HG03066 (cell line): Measurements from ENCODE around the gene SPATS2.

ENCODE experiments used
- ATAC-seq: cut with Tn5 transposase; IDR thresholded peaks from one replicate; pipeline ENCODE4 v1.9.1; 2021; ENCODE audit warnings: low read depth; ENCODE audit not compliant: unreplicated experiment

The SPATS2 gene

GRCh38 chr12:49549735-49550692, 182.8 kb downstream of the SPATS2 start:
- no peak for ATAC-seq

GRCh38 chr12:49550693-49551252, 183.5 kb downstream of the SPATS2 start:
- ATAC-seq: no peak

GRCh38 chr12:49552014-49552413, 184.8 kb downstream of the SPATS2 start:
- ATAC-seq: no peak

GRCh38 chr12:49552425-49552824, 185.2 kb downstream of the SPATS2 start:
- no peak for ATAC-seq

- no peak for ATAC-seq
These were observed 185.6 kb downstream of the SPATS2 start for GRCh38 chr12:49552899-49553298.

- ATAC-seq: no peak
These were observed 186.3 kb downstream of the SPATS2 start for GRCh38 chr12:49553512-49554088.

GRCh38 chr12:49554266-49554665, 187.0 kb downstream of the SPATS2 start:
- ATAC-seq: no peak

- no peak for ATAC-seq
These were observed 188.5 kb downstream of the SPATS2 start for GRCh38 chr12:49555631-49556390.

- ATAC-seq: no peak
These were observed 189.3 kb downstream of the SPATS2 start for GRCh38 chr12:49556391-49557186.

GRCh38 chr12:49557187-49557916, 190.1 kb downstream of the SPATS2 start:
- ATAC-seq: no peak

- ATAC-seq: no peak
These were observed 190.6 kb downstream of the SPATS2 start for GRCh38 chr12:49557917-49558215.

- no peak for ATAC-seq
These were observed 191.3 kb downstream of the SPATS2 start for GRCh38 chr12:49558526-49558925.

- ATAC-seq: no peak
These were observed 191.9 kb downstream of the SPATS2 start for GRCh38 chr12:49559011-49559675.

- ATAC-seq: no peak
These were observed 193.4 kb downstream of the SPATS2 start for GRCh38 chr12:49560695-49561094.

GRCh38 chr12:49562233-49562632, 195.0 kb downstream of the SPATS2 start:
- ATAC-seq: no peak

GRCh38 chr12:49562831-49563230, 195.6 kb downstream of the SPATS2 start:
- ATAC-seq: no peak

- ATAC-seq: no peak
These were observed 196.9 kb downstream of the SPATS2 start for GRCh38 chr12:49563951-49564685.

- ATAC-seq: no peak
These were observed 197.6 kb downstream of the SPATS2 start for GRCh38 chr12:49564686-49565405.
